ENCODE measurements around the gene NKD2. TPM values are rescaled to one million over a fixed set of nuclear protein-coding genes. Genes with fewer than 3 reads are reported as not detected.
"Not testable (repeated sequence)": the region's sequence is repeated elsewhere in the genome, so short reads cannot be mapped to it uniquely, and the experiment has no call there.

Gene NKD2
- total RNA-seq, 1 donor from 2014 or later: 65.1 TPM

- Mint-ChIP-seq H3K4me3 (no peak overlapping the region), H3K4me1 (peaks cover 25% of the 10 kb centered on the region), H3K36me3 (no peaks in the 10 kb centered on the region), H3K27ac (peak overlapping the region; percentile 87), H3K27me3 (ENCODE audit: low read depth) (peaks cover 8% of the 10 kb centered on the region), H3K9me3 (no peaks in the 10 kb centered on the region)
- TF ChIP-seq, protein P1, sequence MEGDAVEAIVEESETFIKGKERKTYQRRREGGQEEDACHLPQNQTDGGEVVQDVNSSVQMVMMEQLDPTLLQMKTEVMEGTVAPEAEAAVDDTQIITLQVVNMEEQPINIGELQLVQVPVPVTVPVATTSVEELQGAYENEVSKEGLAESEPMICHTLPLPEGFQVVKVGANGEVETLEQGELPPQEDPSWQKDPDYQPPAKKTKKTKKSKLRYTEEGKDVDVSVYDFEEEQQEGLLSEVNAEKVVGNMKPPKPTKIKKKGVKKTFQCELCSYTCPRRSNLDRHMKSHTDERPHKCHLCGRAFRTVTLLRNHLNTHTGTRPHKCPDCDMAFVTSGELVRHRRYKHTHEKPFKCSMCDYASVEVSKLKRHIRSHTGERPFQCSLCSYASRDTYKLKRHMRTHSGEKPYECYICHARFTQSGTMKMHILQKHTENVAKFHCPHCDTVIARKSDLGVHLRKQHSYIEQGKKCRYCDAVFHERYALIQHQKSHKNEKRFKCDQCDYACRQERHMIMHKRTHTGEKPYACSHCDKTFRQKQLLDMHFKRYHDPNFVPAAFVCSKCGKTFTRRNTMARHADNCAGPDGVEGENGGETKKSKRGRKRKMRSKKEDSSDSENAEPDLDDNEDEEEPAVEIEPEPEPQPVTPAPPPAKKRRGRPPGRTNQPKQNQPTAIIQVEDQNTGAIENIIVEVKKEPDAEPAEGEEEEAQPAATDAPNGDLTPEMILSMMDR (IDR thresholded peaks at IDR 0.05; ENCODE audit: unreplicated experiment): no peak
- DNase-seq (ENCODE audit: low spot score in 2 of 2, unreplicated experiment in 2 of 2): no peak
These were observed 10.7 kb downstream of the NKD2 start for GRCh38 chr5:1019001-1019905.

DNA sequence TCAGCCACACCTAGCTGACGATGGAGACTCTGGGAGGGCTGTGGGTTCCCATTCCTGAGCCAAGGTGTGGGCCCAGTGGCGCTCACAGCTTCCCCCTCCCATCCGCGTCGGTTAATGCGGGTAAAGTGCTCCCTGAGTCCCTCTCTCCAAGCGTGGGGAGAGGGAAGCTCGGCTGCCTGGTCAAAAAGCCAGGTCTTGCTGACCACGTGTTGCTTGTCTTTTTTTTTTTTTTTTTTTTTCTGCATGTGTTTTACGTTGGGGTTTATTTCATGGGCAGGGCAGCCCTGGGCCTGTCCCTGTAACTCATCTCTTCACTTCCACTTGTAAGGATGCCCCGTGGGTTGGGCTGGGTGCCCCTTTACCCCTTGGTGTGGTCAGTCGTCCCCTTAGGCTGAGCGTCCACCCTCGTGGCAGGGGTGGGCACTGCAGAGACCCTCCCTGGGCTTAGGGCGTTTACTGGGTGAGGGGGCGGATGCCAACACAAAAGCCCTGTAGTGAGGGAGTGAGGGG is 11.9 kb downstream of the NKD2 start:
- Mint-ChIP-seq H3K36me3 (no peaks in the 10 kb centered on the region), H3K4me1 (peaks cover 25% of the 10 kb centered on the region), H3K27me3 (ENCODE audit: low read depth) (peaks cover 8% of the 10 kb centered on the region), H3K4me3 (peak overlapping the region; percentile 26), H3K27ac (peak overlapping the region; percentile 85), H3K9me3 (no peaks in the 10 kb centered on the region)
- TF ChIP-seq, protein P1 (IDR thresholded peaks at IDR 0.05; ENCODE audit: unreplicated experiment): no peak
- no peak for DNase-seq (ENCODE audit: low spot score in 2 of 2, unreplicated experiment in 2 of 2)

DNA sequence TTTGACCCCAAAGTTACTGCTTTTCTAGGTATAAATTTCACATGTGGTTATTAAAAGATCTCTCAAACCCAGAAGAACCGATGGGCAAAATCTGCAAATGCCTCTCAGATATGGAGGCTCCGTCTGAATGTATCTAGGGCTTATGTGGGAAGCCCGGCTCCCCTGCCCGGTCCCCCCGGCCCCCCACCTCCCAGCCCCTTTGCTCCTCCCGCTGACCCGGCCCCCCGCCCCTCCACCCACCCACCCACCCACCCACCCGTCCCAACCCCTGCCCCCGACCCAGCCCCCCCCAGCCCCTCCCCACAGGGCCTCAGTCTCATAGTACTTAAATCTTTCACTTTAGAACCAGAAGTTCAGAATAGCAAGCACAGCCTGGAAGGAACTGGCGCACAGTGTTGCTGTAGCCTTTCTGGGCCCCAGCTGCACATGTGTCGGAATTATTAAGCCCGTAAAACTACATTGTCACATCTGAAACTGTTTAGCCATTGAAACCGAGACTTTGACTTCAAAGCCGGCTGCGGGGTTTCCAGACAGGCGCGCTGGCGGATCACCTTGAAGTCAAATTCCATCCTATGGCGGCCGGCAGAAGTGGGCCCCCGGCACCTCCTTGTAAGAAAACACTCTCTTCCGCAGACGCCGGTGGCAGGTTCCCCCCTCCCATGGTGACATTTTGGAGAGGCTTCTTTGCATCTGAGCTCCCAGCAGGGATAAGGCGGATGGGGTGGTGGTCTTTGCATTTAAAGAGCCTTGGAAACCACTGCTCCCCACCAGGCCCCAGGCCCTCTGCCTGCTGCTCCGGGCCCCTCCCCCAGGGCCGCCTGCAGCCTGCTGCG is 12.8 kb downstream of the NKD2 start:
- H3K4me3 Mint-ChIP-seq: peak overlapping the region; percentile 41
- no peaks in the 10 kb centered on the region for H3K9me3 Mint-ChIP-seq
- peaks cover 6% of the 10 kb centered on the region for H3K27me3 Mint-ChIP-seq (ENCODE audit: low read depth)
- peaks cover 25% of the 10 kb centered on the region for H3K4me1 Mint-ChIP-seq
- TF ChIP-seq, protein P1 (IDR thresholded peaks at IDR 0.05; ENCODE audit: unreplicated experiment): no peak
- peak in 1 of 2 experiments; percentile 76 for DNase-seq (ENCODE audit: low spot score in 2 of 2, unreplicated experiment in 2 of 2)
- H3K27ac Mint-ChIP-seq: peak overlapping the region; percentile 88
- H3K36me3 Mint-ChIP-seq: no peaks in the 10 kb centered on the region

DNA sequence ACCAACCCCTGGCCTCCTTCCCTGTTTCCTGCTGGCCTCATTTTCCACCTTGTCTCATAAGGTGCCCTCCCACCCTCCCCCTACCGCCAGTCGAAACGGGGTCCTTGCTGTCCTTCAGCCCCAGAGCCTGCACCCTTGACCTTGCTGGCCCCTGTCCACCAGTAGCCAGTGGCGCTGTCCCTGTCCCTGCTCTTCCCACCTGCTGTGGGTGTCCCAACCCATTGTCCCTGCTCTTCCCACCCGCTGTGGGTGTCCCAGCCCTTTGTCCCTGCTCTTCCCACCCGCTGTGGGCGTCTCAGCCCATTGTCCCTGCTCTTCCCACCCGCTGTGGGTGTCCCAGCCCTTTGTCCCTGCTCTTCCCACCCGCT is 13.4 kb downstream of the NKD2 start:
- not testable (repeated sequence) for DNase-seq (ENCODE audit: low spot score in 2 of 2, unreplicated experiment in 2 of 2); H3K27ac Mint-ChIP-seq; H3K9me3 Mint-ChIP-seq; H3K4me3 Mint-ChIP-seq; H3K36me3 Mint-ChIP-seq; H3K27me3 Mint-ChIP-seq (ENCODE audit: low read depth)
- H3K4me1 Mint-ChIP-seq: peaks cover 25% of the 10 kb centered on the region

DNA sequence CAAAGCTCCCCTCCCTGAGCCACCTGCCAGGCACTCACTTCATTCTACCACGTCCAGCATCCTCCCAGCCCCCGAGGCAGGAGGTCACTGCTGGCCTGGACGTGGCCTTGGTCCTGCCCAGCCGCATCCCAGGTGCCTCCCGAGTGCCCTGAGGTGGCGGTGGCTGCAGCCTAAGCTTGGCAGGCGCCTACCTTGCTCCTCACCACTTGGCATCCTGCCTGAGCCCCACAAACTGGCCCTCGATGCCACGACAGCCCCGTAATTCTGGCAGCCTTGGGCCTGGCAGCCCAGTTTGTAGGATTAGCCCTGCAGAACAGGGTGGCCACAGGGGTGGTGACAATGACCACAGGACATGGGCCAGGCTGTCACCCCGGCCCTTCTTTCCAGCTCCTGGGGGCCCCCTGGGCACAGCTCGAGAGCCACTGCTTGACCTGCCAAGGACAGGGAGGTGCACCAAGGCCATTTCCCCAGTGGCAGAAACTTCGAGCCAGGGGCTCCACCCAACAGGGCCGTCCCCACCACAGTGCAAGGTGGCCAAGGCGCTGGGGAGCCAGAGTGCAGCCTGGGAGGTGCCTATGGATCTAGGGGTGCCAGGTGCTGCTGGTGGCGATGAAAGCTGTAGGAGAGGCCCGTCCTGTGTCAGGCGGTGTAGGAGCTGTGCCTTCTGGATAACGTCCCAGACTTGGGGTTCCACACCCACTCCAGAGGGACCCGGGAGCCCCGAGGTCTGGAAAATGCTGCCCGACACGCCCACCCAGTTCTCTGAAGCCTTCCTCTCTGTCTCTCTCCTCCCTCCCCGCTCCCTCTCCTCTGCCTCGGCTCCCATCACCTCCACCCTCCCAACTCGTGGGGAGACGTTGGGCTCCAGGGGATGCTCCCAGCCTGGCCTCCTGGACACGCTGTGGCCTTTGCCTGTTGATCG is 18.4 kb downstream of the NKD2 start:
- no peaks in the 10 kb centered on the region for H3K9me3 Mint-ChIP-seq
- H3K4me1 Mint-ChIP-seq: peaks cover 4% of the 10 kb centered on the region
- H3K4me3 Mint-ChIP-seq: no peak overlapping the region
- TF ChIP-seq, protein P1 (IDR thresholded peaks at IDR 0.05; ENCODE audit: unreplicated experiment): no peak
- H3K27me3 Mint-ChIP-seq (ENCODE audit: low read depth): peaks cover 8% of the 10 kb centered on the region
- DNase-seq (ENCODE audit: low spot score in 2 of 2, unreplicated experiment in 2 of 2): peak in 1 of 2 experiments; percentile 13
- no peak overlapping the region for H3K27ac Mint-ChIP-seq
- H3K36me3 Mint-ChIP-seq: no peaks in the 10 kb centered on the region
